Measurements from ENCODE around the gene KCNK17. TPM values are rescaled to one million over a fixed set of nuclear protein-coding genes. Genes with fewer than 3 reads are reported as not detected.

The KCNK17 gene
- polyA plus RNA-seq, 2 donors = 0.24 to 0.65 TPM

GRCh38 chr6:39260953-39261352 lies 53.3 kb downstream of the KCNK17 start:
- H3K4me3 ChIP-seq (ENCODE audit: low read depth in 1 of 2, low read length in 2 of 2) = no peak overlapping the region
- 91 to 95% methylated on average over 2 of the region's 2 CpGs for WGBS, 2 donors
- peaks cover 0 to 2% of the 10 kb centered on the region in 2 donors for H3K9me3 ChIP-seq (ENCODE audit: control insufficient read depth in 2 of 2, insufficient read depth in 1 of 2, low read depth in 1 of 2, low read length in 1 of 2)
- no peaks in the 10 kb centered on the region for H3K27me3 ChIP-seq (ENCODE audit: control insufficient read depth in 1 of 2, insufficient read depth in 2 of 2, low read length in 2 of 2)
- no peaks in the 10 kb centered on the region for H3K36me3 ChIP-seq (ENCODE audit: control insufficient read depth in 2 of 2, insufficient read depth in 2 of 2, low read length in 1 of 2)
- no peaks in the 10 kb centered on the region for H3K4me1 ChIP-seq (ENCODE audit: control insufficient read depth in 2 of 2, insufficient read depth in 2 of 2, low read length in 1 of 2)
- H3K27ac ChIP-seq (ENCODE audit: low read depth in 2 of 2, low read length in 1 of 2) = no peak overlapping the region

GRCh38 chr6:39260456-39260855 lies 53.8 kb downstream of the KCNK17 start:
- peaks cover 0 to 2% of the 10 kb centered on the region in 2 donors for H3K9me3 ChIP-seq (ENCODE audit: control insufficient read depth in 2 of 2, insufficient read depth in 1 of 2, low read depth in 1 of 2, low read length in 1 of 2)
- H3K27ac ChIP-seq (ENCODE audit: low read depth in 2 of 2, low read length in 1 of 2) = no peak overlapping the region
- no peaks in the 10 kb centered on the region for H3K4me1 ChIP-seq (ENCODE audit: control insufficient read depth in 2 of 2, insufficient read depth in 2 of 2, low read length in 1 of 2)
- 93 to 96% methylated on average over 2 of the region's 2 CpGs for WGBS, 2 donors
- no peak overlapping the region for H3K4me3 ChIP-seq (ENCODE audit: low read depth in 1 of 2, low read length in 2 of 2)
- H3K27me3 ChIP-seq (ENCODE audit: control insufficient read depth in 1 of 2, insufficient read depth in 2 of 2, low read length in 2 of 2) = no peaks in the 10 kb centered on the region
- no peaks in the 10 kb centered on the region for H3K36me3 ChIP-seq (ENCODE audit: control insufficient read depth in 2 of 2, insufficient read depth in 2 of 2, low read length in 1 of 2)

GRCh38 chr6:39256294-39256940 lies 57.8 kb downstream of the KCNK17 start:
- Histone ChIP-seq H3K4me1 (ENCODE audit: control insufficient read depth in 2 of 2, insufficient read depth in 2 of 2, low read length in 1 of 2) (no peaks in the 10 kb centered on the region), H3K27ac (ENCODE audit: low read depth in 2 of 2, low read length in 1 of 2) (no peak overlapping the region), H3K27me3 (ENCODE audit: control insufficient read depth in 1 of 2, insufficient read depth in 2 of 2, low read length in 2 of 2) (no peaks in the 10 kb centered on the region), H3K9me3 (ENCODE audit: control insufficient read depth in 2 of 2, insufficient read depth in 1 of 2, low read depth in 1 of 2, low read length in 1 of 2) (peaks cover 0 to 2% of the 10 kb centered on the region in 2 donors), H3K4me3 (ENCODE audit: low read depth in 1 of 2, low read length in 2 of 2) (no peak overlapping the region), H3K36me3 (ENCODE audit: control insufficient read depth in 2 of 2, insufficient read depth in 2 of 2, low read length in 1 of 2) (no peaks in the 10 kb centered on the region)
- WGBS, 2 donors = 86 to 88% methylated on average over 2 of the region's 2 CpGs

- no peak overlapping the region for H3K4me3 ChIP-seq (ENCODE audit: low read depth in 1 of 2, low read length in 2 of 2)
- H3K36me3 ChIP-seq (ENCODE audit: control insufficient read depth in 2 of 2, insufficient read depth in 2 of 2, low read length in 1 of 2) = no peaks in the 10 kb centered on the region
- no peaks in the 10 kb centered on the region for H3K4me1 ChIP-seq (ENCODE audit: control insufficient read depth in 2 of 2, insufficient read depth in 2 of 2, low read length in 1 of 2)
- H3K27me3 ChIP-seq (ENCODE audit: control insufficient read depth in 1 of 2, insufficient read depth in 2 of 2, low read length in 2 of 2) = no peaks in the 10 kb centered on the region
- no peak overlapping the region for H3K27ac ChIP-seq (ENCODE audit: low read depth in 2 of 2, low read length in 1 of 2)
- WGBS, 2 donors = 76 to 88% methylated on average over 4 of the region's 4 CpGs
- H3K9me3 ChIP-seq (ENCODE audit: control insufficient read depth in 2 of 2, insufficient read depth in 1 of 2, low read depth in 1 of 2, low read length in 1 of 2) = no peaks in the 10 kb centered on the region
Observed at GRCh38 chr6:39254999-39255535, 59.2 kb downstream of the KCNK17 start.

GRCh38 chr6:39251406-39251805 lies 62.8 kb downstream of the KCNK17 start:
- Histone ChIP-seq H3K4me3 (ENCODE audit: low read depth in 1 of 2, low read length in 2 of 2) (no peak overlapping the region), H3K9me3 (ENCODE audit: control insufficient read depth in 2 of 2, insufficient read depth in 1 of 2, low read depth in 1 of 2, low read length in 1 of 2) (no peaks in the 10 kb centered on the region), H3K4me1 (ENCODE audit: control insufficient read depth in 2 of 2, insufficient read depth in 2 of 2, low read length in 1 of 2) (no peaks in the 10 kb centered on the region), H3K27ac (ENCODE audit: low read depth in 2 of 2, low read length in 1 of 2) (no peak overlapping the region), H3K27me3 (ENCODE audit: control insufficient read depth in 1 of 2, insufficient read depth in 2 of 2, low read length in 2 of 2) (no peaks in the 10 kb centered on the region), H3K36me3 (ENCODE audit: control insufficient read depth in 2 of 2, insufficient read depth in 2 of 2, low read length in 1 of 2) (no peaks in the 10 kb centered on the region)
- 17% methylated on average over 8 of the region's 8 CpGs for WGBS, 2 donors

- Histone ChIP-seq H3K27ac (ENCODE audit: low read depth in 2 of 2, low read length in 1 of 2) (no peak overlapping the region), H3K4me3 (ENCODE audit: low read depth in 1 of 2, low read length in 2 of 2) (no peak overlapping the region), H3K9me3 (ENCODE audit: control insufficient read depth in 2 of 2, insufficient read depth in 1 of 2, low read depth in 1 of 2, low read length in 1 of 2) (no peaks in the 10 kb centered on the region), H3K4me1 (ENCODE audit: control insufficient read depth in 2 of 2, insufficient read depth in 2 of 2, low read length in 1 of 2) (no peaks in the 10 kb centered on the region), H3K36me3 (ENCODE audit: control insufficient read depth in 2 of 2, insufficient read depth in 2 of 2, low read length in 1 of 2) (no peaks in the 10 kb centered on the region), H3K27me3 (ENCODE audit: control insufficient read depth in 1 of 2, insufficient read depth in 2 of 2, low read length in 2 of 2) (no peaks in the 10 kb centered on the region)
Observed at GRCh38 chr6:39250507-39250906, 63.7 kb downstream of the KCNK17 start.

GRCh38 chr6:39249278-39249677 lies 64.9 kb downstream of the KCNK17 start:
- 96 to 97% methylated on average over 1 of the region's 1 CpG for WGBS, 2 donors
- Histone ChIP-seq H3K4me1 (ENCODE audit: control insufficient read depth in 2 of 2, insufficient read depth in 2 of 2, low read length in 1 of 2) (no peaks in the 10 kb centered on the region), H3K9me3 (ENCODE audit: control insufficient read depth in 2 of 2, insufficient read depth in 1 of 2, low read depth in 1 of 2, low read length in 1 of 2) (no peaks in the 10 kb centered on the region), H3K36me3 (ENCODE audit: control insufficient read depth in 2 of 2, insufficient read depth in 2 of 2, low read length in 1 of 2) (no peaks in the 10 kb centered on the region), H3K27ac (ENCODE audit: low read depth in 2 of 2, low read length in 1 of 2) (no peak overlapping the region), H3K27me3 (ENCODE audit: control insufficient read depth in 1 of 2, insufficient read depth in 2 of 2, low read length in 2 of 2) (no peaks in the 10 kb centered on the region), H3K4me3 (ENCODE audit: low read depth in 1 of 2, low read length in 2 of 2) (no peak overlapping the region)

Other genes with a start within 250 kb of the KCNK17 start
- 1 to 10 TPM; 7.8 to 7.9 TPM for gene SAYSD1, start 199.2 kb downstream of the KCNK17 start, polyA plus RNA-seq
- 1 to 10 TPM; 2.5 to 2.7 TPM for gene KCNK5, start 84.9 kb downstream of the KCNK17 start, polyA plus RNA-seq
- not detected for gene KCNK16, start 8.3 kb upstream of the KCNK17 start, polyA plus RNA-seq

Data from esophagus (tissue), 2 donors.